Esophagus squamous epithelium (tissue), 4 donors: ENCODE measurements around the gene NUBPL.

Experiments
- CTCF ChIP-seq, 6 experiments: fragments of 450-650 bp in 4 of 6; fragments of 200-600 bp in 2 of 6; sonication (generic) in 2 of 6; IDR thresholded peaks; one replicate each; pipeline ENCODE4 v1.5.1; 2016 to 2019; ENCODE audit warnings: antibody characterized with exemption in 6 of 6, mild to moderate bottlenecking in 4 of 6, moderate library complexity in 4 of 6
- POLR2A ChIP-seq, 4 donors: fragments of 450-650 bp; IDR thresholded peaks; one replicate each; pipeline ENCODE4 v1.6.1; 2017; ENCODE audit warnings: antibody characterized with exemption in 4 of 4, mild to moderate bottlenecking in 4 of 4, moderate library complexity in 3 of 4

- TF ChIP-seq POLR2A (IDR thresholded peaks at IDR 0.05) (no peak), CTCF (IDR thresholded peaks at IDR 0.05) (no peak)
Observed at GRCh38 chr14:31572955-31573354, 11.8 kb downstream of the NUBPL start.
